OCI-M2 (cell line): ENCODE measurements around the gene PFAS.
"Not testable (repeated sequence)": the region's sequence is repeated elsewhere in the genome, so short reads cannot be mapped to it uniquely, and the experiment has no call there.

Source experiments
- DNase-seq: peaks from one replicate; lab custom pipeline; 2025; ENCODE audit not compliant: unreplicated experiment; lab: John Stamatoyannopoulos, UW

PFAS gene

DNA sequence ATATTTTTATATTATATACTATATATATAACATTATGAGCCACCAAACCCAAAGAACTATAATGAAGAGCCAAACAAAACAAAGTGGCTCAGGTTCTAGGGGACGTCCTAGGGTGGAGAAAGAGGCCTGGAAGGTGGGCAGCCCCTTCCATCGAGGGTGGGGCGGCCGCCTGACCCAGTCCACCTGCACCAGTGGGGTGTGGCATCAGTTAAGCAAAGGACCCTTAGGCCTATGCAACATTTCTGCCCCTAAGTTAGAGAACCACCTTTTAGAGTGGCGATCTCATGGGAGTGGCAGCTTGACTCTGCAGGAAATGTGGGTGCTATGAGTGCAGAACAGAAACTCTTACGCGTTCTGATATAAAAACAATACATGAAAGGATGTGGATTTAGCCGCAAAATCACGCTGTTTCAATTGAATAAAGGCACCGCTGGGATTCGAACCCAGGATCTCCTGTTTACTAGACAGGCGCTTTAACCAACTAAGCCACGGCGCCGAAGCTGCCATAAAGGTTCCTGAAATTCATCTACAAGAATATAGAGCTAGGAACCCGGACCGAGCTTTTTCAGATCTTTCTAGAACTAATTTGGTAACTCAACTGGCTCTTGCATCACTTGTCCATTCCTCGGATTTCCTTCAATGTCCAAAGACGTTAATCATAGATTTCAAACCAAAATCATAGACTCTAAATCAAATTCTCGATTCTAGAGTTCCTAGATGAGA, 23.1 kb upstream of the PFAS start:
- DNase-seq = peak; percentile 92

- DNase-seq = peak; percentile 92
These were observed 22.4 kb upstream of the PFAS start for GRCh38 chr17:8226536-8227237.

- DNase-seq = no peak
These were observed 21.9 kb upstream of the PFAS start for GRCh38 chr17:8227238-8227581.

GRCh38 chr17:8231701-8232100, 17.4 kb upstream of the PFAS start:
- DNase-seq = no peak

- no peak for DNase-seq
These were observed 14.5 kb upstream of the PFAS start for GRCh38 chr17:8234361-8235270.

DNA sequence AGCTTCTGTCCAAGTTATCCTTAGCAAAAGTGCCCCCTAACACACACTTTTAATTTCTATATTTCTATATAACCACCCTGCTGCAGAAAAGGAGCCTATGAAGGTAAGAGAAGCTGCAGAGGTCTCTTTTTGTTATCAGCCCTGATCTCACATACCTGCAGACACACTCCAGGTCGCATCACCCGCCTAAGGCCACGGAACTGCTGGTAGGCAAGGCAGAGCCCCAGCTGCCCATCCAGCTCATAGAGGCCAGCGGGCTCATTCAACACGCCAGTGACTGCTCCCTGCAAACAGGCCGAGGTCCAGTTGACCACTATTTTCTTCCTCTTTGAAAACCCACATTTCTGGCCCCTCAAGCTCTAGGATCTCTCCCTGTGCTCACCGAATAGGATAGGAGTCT, 13.4 kb upstream of the PFAS start:
- no peak for DNase-seq

DNA sequence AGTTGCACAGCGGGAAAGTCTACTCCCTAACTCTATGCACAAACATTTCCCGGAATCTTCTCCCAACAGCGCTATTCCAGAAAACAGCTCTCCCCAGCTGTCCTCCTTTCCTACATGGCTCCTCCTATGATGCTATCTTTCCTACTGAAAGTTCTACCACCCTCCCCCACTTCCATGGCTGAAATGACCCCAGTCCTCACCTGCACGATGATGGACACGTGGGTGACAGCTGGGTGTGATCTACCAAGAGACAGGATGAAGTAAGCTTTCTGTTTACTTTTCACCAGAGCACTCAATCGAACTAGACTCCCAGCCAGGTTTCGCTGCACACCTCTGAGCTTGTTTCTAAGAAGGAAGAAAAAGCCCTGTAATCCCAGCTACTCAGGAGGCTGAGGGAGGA, 11.9 kb upstream of the PFAS start:
- DNase-seq = no peak

- no peak for DNase-seq
These were observed 11.2 kb upstream of the PFAS start for GRCh38 chr17:8237886-8238285.

GRCh38 chr17:8243827-8244226, 5.3 kb upstream of the PFAS start:
- DNase-seq = no peak

- DNase-seq = no peak
These were observed 4.3 kb upstream of the PFAS start for GRCh38 chr17:8244768-8245167.

DNA sequence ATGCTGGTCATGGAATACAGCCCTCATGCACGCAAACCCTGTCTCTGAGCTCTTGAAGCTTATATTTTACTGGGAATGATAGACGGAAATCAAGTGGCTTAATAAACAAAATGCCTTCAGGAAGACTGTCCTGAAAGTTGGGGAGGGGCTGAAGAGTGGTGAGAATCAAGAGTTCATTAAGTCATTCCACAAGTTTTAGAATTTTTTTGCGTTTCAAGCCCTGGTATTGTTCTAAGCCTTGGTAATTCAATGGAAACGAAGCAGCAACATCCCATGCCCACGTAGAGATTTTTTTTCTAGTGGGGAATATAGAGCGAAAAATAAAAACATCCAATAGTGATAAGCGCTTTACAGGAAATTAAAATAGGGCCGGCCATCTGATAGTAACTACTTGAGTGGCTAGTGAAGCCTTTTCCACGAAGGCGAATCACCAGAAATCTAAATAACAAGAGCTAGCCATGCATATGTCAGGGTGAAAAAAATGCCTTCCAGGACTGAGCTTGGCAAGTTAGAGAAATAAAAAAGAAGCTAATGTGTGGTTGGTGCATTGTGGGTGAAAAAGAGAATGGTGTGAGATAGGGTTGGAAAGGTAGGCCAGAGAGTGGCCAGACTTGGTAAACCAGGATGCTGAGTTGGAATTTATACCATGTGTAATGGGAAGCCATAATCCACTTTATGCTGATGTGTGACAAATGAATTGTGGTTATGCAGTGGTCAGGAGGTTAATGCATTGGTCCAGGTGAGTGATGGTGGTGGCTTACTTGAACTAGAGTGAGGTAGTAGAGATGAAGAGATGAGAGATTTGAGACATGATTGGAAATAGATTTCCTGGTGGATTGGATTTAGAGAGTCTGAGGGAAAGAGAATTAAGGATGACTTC, 772 bp downstream of the PFAS start:
- no peak for DNase-seq

DNA sequence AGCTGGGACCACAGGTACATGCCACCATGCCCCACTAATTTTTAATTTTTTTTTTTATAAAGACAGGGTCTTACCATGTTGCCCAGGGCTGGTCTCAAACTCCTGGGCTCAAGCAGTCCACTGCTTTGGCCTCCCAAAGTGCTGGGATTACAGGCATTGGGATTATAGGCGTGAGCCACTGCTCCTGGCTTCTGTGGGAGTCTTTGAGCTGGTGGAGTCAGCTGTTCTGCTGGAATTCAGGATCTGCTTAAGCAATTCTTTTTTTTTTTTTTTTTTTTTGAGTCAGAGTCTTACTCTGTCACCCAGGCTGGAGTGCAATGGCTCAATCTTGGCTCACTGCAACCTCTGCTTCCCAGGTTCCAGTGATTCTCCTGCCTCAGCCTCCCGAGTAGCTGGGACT, 2.3 kb downstream of the PFAS start:
- not testable (repeated sequence) for DNase-seq

DNA sequence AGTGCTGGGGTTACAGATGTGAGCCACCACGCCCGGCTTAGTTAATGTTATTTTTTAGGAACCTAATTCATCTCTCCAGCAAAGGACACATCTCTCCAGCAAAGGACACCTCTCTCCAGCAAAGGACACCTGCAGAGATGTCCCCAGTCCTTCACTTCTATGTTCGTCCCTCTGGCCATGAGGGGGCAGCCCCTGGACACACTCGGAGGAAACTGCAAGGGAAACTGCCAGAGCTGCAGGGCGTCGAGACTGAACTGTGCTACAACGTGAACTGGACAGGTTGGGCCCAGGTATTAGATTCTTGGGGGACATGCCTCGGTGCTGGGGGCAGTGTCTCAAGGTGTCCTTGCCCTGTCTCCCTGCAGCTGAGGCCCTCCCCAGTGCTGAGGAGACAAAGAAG, 4.7 kb downstream of the PFAS start:
- DNase-seq = no peak

DNA sequence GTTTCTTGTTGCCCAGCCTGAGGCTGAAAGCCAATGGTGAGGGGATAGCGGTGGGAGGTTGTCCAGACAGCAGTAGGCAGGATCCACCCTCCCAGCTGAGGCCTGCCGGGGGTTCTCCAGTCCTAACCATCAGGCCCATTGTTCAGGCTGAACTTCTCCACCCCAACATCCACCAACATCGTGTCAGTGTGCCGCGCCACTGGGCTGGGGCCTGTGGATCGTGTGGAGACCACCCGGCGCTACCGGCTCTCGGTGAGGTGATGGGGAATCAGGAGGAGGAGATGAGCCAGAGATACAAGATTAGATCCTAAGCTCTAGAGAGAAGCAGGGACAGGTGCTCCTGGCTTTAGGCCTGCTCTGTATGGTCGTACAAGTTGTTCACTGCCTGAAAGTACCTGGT, 5.8 kb downstream of the PFAS start:
- no peak for DNase-seq

GRCh38 chr17:8255499-8255898, 6.4 kb downstream of the PFAS start:
- DNase-seq = no peak

DNA sequence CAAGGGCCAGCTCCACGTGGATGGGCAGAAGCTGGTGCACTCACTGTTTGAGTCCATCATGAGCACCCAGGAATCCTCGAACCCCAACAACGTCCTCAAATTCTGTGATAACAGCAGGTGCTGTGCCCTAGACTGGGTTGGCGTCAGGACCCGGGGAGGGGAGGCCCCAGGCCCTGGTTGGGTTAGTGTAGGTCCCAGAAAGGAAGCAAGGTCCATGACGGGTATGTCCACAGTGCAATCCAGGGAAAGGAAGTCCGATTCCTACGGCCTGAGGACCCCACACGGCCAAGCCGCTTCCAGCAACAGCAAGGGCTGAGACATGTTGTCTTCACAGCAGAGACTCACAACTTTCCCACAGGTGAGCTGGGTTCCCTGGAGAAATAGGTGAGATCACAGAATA, 7.2 kb downstream of the PFAS start:
- DNase-seq = no peak

GRCh38 chr17:8256691-8257090, 7.6 kb downstream of the PFAS start:
- DNase-seq = no peak

DNA sequence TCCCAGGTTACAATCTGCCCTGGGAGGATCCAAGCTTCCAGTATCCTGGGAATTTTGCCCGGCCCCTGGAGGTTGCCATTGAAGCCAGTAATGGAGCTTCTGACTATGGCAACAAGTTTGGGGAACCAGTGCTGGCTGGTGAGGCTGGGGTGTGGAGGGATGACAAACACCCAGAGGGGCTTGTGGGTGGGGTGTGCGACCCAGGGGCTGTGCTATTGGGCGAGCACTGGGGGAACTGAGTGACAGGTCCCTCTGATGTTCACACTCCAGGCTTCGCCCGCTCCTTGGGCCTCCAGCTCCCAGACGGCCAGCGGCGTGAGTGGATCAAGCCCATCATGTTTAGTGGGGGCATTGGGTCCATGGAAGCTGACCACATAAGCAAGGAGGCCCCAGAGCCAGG, 8.7 kb downstream of the PFAS start:
- no peak for DNase-seq

DNA sequence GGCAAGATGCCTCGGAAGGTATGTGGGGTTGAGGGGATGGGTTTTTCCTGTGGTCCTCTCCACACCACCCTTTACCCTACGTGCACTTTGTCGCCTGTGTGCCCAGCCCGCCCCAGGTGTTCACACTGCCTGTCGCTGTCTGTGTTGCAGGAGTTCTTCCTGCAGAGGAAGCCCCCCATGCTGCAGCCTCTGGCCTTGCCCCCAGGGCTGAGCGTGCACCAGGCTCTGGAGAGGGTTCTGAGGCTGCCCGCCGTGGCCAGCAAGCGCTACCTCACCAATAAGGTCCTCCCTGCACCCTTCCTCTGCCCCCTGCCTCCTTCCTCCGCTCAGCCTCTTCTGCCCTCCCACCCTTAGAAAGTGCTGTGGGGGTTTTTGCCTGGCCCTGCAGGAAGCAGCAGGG, 15.2 kb downstream of the PFAS start:
- DNase-seq = no peak

DNA sequence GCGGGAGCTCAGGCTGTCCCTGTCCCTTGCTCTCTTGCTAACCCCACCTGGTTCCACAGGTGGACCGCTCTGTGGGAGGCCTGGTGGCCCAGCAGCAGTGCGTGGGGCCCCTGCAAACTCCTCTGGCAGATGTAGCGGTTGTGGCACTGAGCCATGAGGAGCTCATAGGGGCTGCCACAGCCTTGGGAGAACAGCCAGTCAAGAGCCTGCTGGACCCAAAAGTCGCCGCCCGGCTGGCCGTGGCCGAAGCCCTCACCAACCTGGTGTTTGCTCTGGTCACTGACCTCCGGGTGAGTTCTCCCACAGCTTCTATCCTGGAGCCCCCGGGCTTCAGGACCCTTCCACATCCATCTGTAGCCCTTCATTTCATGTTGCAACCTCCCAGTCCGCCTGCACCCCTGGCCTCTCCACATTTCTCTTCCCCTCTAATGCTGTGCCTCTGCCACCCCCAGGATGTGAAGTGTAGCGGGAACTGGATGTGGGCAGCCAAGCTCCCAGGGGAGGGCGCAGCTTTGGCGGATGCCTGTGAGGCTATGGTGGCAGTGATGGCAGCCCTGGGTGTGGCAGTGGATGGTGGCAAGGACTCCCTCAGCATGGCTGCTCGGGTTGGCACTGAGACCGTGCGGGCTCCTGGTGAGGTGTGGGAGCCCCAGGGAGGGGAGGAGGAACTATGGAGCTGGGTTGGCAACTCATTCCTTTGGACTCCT, 15.9 kb downstream of the PFAS start:
- no peak for DNase-seq
